Measurements from ENCODE around the gene SFSWAP. TPM values are rescaled to one million over a fixed set of nuclear protein-coding genes. Genes with fewer than 3 reads are reported as not detected.

Gene SFSWAP
- total and polyA plus RNA-seq, 2 of the 8 experiments (the other 6 are each of a cell fraction or from before 2014, with no cell fraction given), result 36.5 to 49.5 TPM

DNA sequence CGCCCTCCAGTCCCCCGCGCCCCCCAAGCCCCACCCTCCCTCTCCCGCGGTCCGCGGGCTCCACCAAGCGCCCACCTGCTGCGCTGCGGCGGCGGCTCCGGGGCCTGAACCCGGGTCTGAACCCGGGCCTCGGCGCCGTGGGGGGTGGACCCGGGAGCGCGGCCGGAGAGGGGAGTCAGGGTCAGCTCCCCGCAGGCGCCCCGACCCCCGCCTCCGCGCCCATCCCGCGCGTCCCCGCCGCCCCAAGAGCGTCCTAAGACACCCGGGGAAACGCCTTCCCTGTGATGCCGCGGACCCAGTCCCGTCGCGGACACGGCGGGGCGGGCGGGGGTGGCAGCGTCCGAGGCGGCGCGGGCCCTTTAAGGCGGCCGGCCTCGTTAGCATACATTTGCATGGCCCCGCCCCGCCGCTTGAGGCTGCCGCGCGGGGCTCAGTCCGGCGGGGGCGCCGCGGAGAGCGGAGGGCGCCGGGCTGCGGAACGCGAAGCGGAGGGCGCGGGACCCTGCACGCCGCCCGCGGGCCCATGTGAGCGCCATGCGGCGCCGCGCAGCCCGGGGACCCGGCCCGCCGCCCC is 117.2 kb downstream of the SFSWAP start, which contains the start of gene MMP17 (continued):
- TF ChIP-seq CTCF (IDR thresholded peaks at IDR 0.05; ENCODE audit: control extremely low read depth in 1 of 3, insufficient read depth in 1 of 3, low read depth in 1 of 3, low read length in 3 of 3), result 0 out of 4 replicates have a peak, but pooled peaks of 1 of the 3 experiments have one; percentile 11
- no peak for TF ChIP-seq ATF3 (IDR thresholded peaks at IDR 0.05; ENCODE audit: insufficient read depth, low read depth, low read length)
- TF ChIP-seq BACH1 (IDR thresholded peaks at IDR 0.05; ENCODE audit: low read length), result peak; percentile 25; the same call in 1 of the 2 replicates
- peak; percentile 65; the same call in 1 of the 2 replicates for TF ChIP-seq TBP (IDR thresholded peaks at IDR 0.05; ENCODE audit: low read depth, low read length)
- TF ChIP-seq TAF7 (optimal IDR thresholded peaks at IDR 0.05; ENCODE audit: borderline replicate concordance, low read depth, low read length), result peak; percentile 72
- TF ChIP-seq TAF1 (IDR thresholded peaks at IDR 0.05; ENCODE audit: low read depth, low read length), result peak; percentile 89
- peak; percentile 11; the same call in 1 of the 2 replicates for TF ChIP-seq EGR1 (IDR thresholded peaks at IDR 0.05; ENCODE audit: borderline replicate concordance, low read depth, low read length)
- peak in 1 of 2 experiments; percentile 74; a peak in 1 of 3 replicates for TF ChIP-seq POLR2A (IDR thresholded peaks at IDR 0.05; ENCODE audit: control extremely low read depth in 1 of 2, low read depth in 2 of 2, low read length in 2 of 2)
